MM.1S (cell line): Measurements from ENCODE around the gene CST4.

Experiments used
- CTCF ChIP-seq: fragments of 300-600 bp; sonication (generic); IDR thresholded peaks from 2 replicates; pipeline ENCODE4 v1.5.1; 2016; ENCODE audit warnings: antibody characterized with exemption, low read length, mixed read lengths
- EZH2 ChIP-seq: fragments of 300-600 bp; sonication (generic); optimal IDR thresholded peaks from 2 replicates; pipeline ENCODE3; 2017; ENCODE audit warnings: low read depth, mild to moderate bottlenecking, antibody characterized with exemption, low read length, mixed read lengths
- EZH2phosphoT487 ChIP-seq: fragments of 300-600 bp; sonication (generic); IDR thresholded peaks from 2 replicates; pipeline ENCODE4 v1.6.1; 2018; ENCODE audit warnings: antibody characterized with exemption, low read length

GRCh38 chr20:23638309-23638708 lies 50.5 kb downstream of the CST4 start:
- TF ChIP-seq EZH2 (no peak), CTCF (no peak), EZH2phosphoT487 (no peak)
